ENCODE data around the gene WDR41. TPM values are rescaled to one million over a fixed set of nuclear protein-coding genes. Genes with fewer than 3 reads are reported as not detected.

Gene WDR41
- total and polyA plus RNA-seq, 8 donors: 11.4 to 103 (median 35.7) TPM

- Histone ChIP-seq H3K4me3 (no peak overlapping the region), H3K27ac (no peak overlapping the region), H3K27me3 (no peaks in the 10 kb centered on the region), H3K9me3 (no peaks in the 10 kb centered on the region), H3K4me1 (no peaks in the 10 kb centered on the region), H3K36me3 (peaks cover 0 to 26% (median 16%) of the 10 kb centered on the region in 4 donors)
- no peak for TF ChIP-seq POLR2A (IDR thresholded peaks at IDR 0.05)
- TF ChIP-seq POLR2AphosphoS5 (IDR thresholded peaks at IDR 0.05): no peak
- no peak for TF ChIP-seq CTCF (IDR thresholded peaks at IDR 0.05)
- TF ChIP-seq EP300 (IDR thresholded peaks at IDR 0.05): no peak
- no peak for DNase-seq
- intact Hi-C loops (cut with DNase I; ENCODE audit: low total_unique reads): no loop called here
- WGBS, 5 donors: 93 to 100% (median 96%) methylated on average over 3 of the region's 3 CpGs
Measured at GRCh38 chr5:77454123-77454522, 38.0 kb downstream of the WDR41 start.

GRCh38 chr5:77452351-77452750 lies 39.8 kb downstream of the WDR41 start:
- 89 to 100% (median 98%) methylated on average over 1 of the region's 1 CpG for WGBS, 5 donors
- no peak overlapping the region for H3K4me3 ChIP-seq
- H3K9me3 ChIP-seq: no peaks in the 10 kb centered on the region
- peaks cover 10 to 40% (median 34%) of the 10 kb centered on the region in 4 donors for H3K36me3 ChIP-seq
- no peaks in the 10 kb centered on the region for H3K4me1 ChIP-seq
- H3K27ac ChIP-seq: no peak overlapping the region
- no peaks in the 10 kb centered on the region for H3K27me3 ChIP-seq
- no peak for DNase-seq
- TF ChIP-seq POLR2AphosphoS5 (IDR thresholded peaks at IDR 0.05) (no peak), POLR2A (IDR thresholded peaks at IDR 0.05) (no peak), CTCF (IDR thresholded peaks at IDR 0.05) (no peak), EP300 (IDR thresholded peaks at IDR 0.05) (no peak)
- intact Hi-C loops (cut with DNase I; ENCODE audit: low total_unique reads): no loop called here

- H3K36me3 ChIP-seq: peaks cover 11 to 50% (median 42%) of the 10 kb centered on the region in 4 donors
- H3K27ac ChIP-seq: peak overlapping the region in 2 of 5 donors; percentile 12 to 17
- 30 to 77% (median 64%) methylated on average over 2 of the region's 2 CpGs for WGBS, 5 donors
- no peaks in the 10 kb centered on the region for H3K27me3 ChIP-seq
- DNase-seq: no peak
- intact Hi-C loops (cut with DNase I; ENCODE audit: low total_unique reads): no loop called here
- no peaks in the 10 kb centered on the region for H3K9me3 ChIP-seq
- no peak overlapping the region for H3K4me3 ChIP-seq
- TF ChIP-seq EP300 (IDR thresholded peaks at IDR 0.05) (no peak), CTCF (IDR thresholded peaks at IDR 0.05) (no peak), POLR2A (IDR thresholded peaks at IDR 0.05) (no peak), POLR2AphosphoS5 (IDR thresholded peaks at IDR 0.05) (no peak)
- no peaks in the 10 kb centered on the region for H3K4me1 ChIP-seq
Measured at GRCh38 chr5:77449981-77450380, 42.1 kb downstream of the WDR41 start.

DNA sequence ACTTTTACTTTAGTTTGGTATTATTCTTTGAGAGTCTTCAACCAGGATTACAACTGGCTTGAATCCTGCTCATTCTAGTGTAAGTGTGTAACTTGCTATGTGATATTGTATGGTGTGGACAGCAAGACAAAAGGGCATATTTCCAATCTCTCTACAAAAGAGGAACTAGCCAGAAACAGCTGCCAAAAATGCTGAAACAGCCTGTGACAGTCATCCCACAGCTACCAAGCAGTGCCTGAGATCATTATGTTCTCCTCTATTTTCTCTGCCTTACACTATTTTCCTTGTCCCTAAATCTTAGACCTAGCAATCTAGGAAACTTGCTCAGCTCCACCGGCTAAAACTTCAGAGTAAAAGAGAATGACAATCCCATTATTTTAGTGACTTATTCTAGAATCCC lies 42.8 kb downstream of the WDR41 start:
- DNase-seq: peak in 1 of 2 donors; percentile 8
- peak overlapping the region in 2 of 5 donors; percentile 12 to 17 for H3K27ac ChIP-seq
- WGBS, 5 donors: 86 to 97% (median 90%) methylated on average over 1 of the region's 1 CpG

More for the DNA sequence above, 42.8 kb downstream of the WDR41 start:
- H3K27me3 ChIP-seq: no peaks in the 10 kb centered on the region
- no peaks in the 10 kb centered on the region for H3K4me1 ChIP-seq
- no peak for TF ChIP-seq POLR2AphosphoS5 (IDR thresholded peaks at IDR 0.05)
- TF ChIP-seq EP300 (IDR thresholded peaks at IDR 0.05): no peak
- TF ChIP-seq POLR2A (IDR thresholded peaks at IDR 0.05): no peak
- no peak for TF ChIP-seq CTCF (IDR thresholded peaks at IDR 0.05)
- H3K9me3 ChIP-seq: no peaks in the 10 kb centered on the region
- intact Hi-C loops (cut with DNase I; ENCODE audit: low total_unique reads): no loop called here
- no peak overlapping the region for H3K4me3 ChIP-seq
- H3K36me3 ChIP-seq: peaks cover 11 to 54% (median 46%) of the 10 kb centered on the region in 4 donors
